ENCODE data around the gene SMC1B.

DNA sequence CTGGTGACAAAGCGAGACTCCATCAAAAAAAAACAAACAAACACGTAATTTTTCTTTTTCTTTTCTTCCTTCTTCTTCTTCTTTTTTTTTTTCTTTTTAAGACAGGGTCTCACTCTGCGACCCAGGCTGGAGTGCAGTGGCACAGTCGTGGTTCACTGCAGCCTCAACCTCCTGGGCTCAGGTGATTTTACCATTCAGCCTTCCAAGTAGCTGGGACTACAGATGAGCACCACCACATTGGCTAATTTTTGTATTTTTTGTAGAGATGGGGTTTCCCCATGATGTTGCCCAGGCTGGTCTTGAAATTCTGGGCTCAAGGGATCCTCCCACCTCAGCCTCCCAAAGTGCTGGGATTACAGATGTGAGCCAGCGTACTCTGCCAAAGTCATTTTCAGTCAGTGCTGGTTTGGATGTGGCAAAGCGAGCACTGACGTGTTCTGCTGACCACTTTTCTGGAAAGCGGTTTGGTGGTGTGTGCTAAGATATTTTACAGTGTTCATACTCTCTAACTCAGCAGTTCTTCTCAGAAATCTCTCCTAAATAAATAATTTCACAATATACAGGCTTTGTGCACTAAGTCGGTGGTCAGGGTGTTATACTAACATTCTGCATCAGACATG is 92.9 kb downstream of the SMC1B start:
- TF ChIP-seq, protein P1, sequence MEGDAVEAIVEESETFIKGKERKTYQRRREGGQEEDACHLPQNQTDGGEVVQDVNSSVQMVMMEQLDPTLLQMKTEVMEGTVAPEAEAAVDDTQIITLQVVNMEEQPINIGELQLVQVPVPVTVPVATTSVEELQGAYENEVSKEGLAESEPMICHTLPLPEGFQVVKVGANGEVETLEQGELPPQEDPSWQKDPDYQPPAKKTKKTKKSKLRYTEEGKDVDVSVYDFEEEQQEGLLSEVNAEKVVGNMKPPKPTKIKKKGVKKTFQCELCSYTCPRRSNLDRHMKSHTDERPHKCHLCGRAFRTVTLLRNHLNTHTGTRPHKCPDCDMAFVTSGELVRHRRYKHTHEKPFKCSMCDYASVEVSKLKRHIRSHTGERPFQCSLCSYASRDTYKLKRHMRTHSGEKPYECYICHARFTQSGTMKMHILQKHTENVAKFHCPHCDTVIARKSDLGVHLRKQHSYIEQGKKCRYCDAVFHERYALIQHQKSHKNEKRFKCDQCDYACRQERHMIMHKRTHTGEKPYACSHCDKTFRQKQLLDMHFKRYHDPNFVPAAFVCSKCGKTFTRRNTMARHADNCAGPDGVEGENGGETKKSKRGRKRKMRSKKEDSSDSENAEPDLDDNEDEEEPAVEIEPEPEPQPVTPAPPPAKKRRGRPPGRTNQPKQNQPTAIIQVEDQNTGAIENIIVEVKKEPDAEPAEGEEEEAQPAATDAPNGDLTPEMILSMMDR (IDR thresholded peaks at IDR 0.05): no peak
- no peak for TF ChIP-seq POLR2A (IDR thresholded peaks at IDR 0.05)

All from thyroid gland (tissue), 4 donors.